Cerebellar nuclear complex (tissue), 1 donor: ENCODE results near the gene COL1A1.

ENCODE experiments used
- DNase-seq, 2 experiments: peaks; one replicate each; lab custom pipeline; 2025; lab: John Stamatoyannopoulos, UW

COL1A1 gene

DNA sequence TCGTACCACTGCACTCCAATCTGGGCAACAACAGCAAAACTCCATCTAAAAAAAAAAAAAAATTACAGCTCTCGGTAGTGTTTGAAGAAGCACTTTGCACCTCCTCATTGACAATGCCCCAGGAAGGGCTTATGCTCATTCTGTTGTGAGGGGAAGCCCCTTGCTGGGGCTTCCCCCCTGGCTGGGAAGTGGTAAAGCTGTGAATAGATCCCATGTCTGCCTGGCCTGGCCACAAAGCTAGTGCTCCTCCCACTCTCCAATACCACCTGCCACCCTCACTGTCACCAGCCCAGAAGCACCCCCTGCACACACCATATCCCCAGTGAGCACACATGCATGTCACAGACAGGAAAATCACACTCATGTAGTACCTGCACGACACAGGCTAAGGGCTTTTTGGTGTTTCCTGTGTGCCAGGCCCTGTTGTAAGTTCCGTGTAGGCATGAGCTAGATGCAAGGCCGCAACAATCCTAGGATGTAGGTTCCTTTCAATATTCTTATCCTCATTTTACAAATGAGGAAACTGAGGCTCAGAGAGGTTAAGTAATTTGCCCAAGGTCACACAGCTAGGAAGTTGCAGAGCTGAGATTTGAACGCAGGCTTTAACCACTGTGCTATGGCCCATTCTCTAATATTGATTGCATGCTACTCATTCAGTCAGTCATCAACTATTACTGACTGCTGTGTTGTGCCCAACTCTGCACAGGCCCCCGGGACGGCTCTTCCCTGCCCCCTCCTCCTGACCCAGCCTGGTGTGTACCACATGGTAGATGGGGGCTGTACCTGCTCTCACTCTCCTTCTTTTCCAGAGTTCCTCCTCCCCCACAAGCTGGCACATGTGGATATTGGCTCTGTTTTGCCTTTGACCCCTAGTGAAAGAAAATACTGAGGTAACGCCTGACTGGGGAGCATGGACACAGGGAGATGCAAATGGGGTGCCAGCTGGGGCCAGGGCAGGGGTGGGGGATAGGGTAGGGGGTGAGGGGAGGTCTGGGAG, 11.9 kb upstream of the COL1A1 start:
- no peak for DNase-seq

DNA sequence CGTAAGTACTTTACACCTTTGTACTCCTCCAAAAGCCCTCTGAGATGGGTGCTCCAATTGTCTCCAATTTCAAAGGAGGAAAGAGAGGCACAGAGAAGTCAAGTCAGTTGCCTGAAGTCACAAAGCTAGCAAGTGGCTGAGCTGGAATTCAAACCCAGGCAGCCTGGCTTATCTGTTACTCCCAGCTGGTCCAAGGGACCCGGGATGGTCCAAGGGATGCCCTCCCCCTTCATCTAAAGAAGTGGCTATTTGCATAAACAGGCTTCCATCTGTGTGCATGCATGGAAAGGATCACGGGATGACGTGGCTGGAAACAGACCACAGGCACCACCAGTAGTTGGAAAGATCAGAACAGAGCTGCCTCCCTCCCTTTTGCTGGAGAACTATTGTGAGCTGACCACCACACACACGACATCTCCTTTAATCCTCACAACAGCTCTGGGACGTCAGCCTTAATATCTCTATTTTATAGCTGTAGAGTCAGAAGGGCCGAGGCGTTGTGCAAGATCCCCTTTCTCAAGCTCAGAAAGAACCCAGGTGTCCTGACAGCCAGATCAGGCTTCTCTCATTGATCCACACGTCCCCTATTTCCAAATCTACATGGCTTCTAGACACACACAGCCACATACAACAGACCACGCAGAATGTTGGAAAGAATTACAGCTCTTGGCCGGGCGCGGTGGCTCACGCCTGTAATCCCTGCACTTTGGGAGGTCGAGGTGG, 10.9 kb upstream of the COL1A1 start:
- DNase-seq = no peak

DNA sequence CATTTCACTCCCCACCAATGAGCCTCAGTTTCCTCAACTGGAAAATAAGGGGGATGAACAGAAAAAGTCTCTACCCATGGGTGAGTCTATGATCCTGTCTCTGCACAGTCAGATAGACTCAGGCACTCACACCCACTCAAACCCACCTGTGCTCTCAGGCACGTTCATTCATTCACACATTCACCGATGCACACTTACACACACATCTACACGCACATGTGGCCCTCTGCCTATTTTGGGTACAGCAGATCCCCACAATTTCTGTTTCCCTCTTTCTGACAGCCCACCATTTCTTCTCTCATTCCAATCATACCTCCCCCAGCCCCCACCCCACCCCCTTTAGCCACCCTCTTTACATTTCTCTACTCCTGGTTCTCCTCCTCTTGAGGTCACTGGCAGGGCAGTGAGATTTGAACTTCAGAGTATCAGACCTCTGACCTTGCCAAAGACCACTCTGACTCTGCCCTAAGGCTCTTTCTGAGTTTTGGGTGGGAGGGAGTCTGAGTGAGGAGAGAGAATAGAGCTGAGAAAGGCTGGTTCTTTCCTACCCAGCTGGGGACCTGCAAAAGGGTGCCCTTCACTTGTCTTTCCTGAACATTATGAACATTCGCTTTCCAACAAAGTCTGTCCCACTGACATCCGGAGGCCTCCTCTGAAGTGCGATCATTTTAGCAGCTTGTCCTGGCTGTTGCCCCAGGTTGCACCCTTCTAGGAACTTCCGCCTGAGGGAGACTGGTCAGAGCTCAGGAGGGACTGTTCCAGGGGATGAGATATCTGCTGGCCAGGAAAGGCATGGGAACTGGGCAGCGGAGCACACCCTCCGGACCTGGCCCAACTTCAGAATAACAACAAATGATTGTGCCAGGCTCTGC, 10.1 kb upstream of the COL1A1 start:
- no peak for DNase-seq

DNA sequence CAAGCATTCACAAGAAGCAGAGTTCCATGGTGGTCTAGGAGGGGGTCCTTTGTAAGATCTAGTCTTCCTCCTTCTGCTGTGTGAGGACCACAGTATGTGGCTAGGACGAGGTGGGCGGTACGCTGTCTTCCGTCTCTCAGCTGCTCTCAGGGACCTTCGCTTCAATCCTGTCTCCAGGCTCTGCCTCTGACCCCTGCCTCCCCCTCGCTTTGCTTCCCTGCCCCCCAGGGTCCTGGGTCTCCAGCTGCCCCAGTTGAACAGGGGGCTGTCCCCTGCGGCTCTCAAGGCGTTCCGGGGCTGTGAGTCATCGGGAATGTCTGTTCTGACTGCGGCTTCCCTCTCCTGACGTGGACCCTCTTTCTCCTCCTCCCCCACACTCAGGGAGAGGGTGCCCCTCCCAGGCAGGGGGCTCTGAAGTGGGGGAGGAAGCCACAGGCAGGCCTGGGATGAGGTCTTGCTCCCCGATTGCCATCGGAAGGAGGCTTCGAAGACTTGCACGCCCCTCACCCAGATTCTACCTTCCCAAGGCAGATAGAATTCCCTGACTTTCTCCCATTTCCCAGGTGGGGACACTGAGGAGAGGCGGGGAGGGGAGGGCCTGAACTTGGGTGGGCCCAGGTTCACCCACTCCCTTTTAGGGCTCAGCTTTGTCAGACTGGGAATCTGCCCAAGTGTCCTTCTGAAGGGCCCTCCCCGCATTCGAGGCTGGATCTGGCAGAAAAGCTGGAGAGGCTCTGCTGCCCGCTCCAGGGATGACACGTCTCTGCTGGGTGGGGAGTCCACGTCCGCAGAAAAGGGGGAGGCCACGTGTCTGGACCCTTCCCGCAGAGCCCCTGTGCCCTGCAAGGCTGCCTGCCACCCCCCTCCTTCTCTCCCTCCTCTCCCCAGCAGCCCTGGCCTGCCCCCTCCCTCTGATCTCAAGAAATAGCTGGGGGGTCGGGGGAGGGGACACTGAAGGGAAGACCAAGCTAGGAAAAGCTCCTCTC, 9.1 kb upstream of the COL1A1 start:
- no peak for DNase-seq

DNA sequence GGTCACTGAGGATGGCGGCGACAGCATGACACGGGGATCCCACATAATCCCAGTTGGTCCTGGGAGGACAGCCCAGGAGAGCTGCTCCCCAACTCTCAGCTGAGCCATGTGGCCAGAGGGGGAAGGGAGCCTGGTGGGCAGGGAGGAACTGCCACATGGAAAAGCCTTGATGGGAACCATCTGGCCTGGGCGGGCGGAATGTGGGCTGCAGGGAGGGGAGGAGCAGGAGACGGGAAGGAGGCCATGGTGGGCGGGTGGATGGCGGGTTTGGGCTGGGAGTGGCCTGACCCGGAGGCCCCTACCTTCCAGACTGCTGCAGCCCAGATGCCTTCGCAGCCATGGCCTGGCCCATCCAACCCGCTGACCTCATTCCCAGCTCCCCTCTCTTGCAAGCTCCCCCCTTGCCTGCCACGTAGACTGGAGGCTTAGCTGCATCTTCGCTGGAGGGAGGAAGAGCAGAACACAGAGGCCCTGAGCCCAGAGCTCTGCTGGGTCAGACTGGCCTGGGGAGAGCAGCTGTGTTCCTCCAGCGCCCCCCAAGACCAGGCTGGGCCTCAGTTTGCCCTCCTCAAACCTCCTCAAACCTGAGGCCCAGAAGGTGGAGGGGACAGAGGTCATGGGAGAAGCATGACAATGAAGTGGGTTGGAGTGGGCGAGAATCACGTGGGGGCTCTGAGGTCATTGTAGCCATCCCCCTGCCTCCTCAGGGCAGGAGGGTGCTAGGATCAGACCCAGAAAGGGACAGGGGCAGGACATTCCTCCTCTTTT, 8.2 kb upstream of the COL1A1 start:
- DNase-seq = no peak

DNA sequence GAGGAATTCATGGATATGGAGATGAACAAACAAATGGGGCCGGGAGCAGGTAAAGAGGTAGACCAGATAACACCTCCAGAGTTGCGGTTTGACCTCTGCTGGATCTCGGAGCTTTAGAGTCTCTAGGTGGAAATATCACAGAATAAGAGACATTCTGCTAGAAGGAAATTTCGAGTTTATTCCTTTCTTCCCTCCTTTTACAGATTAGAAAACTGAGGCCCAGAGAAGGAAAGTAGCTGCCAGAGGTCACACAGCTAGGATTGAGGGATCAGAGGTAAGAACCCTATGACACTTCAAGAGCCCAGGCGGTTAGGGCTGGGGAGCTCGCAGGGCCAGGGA, 7.7 kb upstream of the COL1A1 start:
- DNase-seq = no peak

DNA sequence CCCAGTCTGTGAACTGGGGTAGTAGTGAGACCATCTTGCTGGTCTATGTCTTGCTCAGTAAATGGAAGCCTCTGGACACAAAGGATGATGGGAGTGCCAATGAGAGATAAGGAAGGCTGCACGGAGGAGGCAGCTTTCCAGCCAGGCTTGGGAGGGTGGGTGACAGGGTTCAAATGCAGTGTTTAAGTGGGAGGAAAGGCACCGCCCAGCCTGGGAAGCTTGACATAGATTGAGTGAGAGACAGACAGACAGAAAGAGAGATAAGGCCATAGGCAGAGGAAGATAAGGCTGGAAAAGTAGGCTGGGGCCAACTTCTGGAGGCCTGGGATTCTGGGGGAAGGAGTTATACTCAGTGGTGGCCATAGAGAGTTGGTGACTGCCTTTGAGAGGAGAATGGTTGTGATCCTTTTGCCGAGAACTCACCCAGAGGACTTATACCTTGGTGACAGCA, 7.2 kb upstream of the COL1A1 start:
- DNase-seq = no peak

DNA sequence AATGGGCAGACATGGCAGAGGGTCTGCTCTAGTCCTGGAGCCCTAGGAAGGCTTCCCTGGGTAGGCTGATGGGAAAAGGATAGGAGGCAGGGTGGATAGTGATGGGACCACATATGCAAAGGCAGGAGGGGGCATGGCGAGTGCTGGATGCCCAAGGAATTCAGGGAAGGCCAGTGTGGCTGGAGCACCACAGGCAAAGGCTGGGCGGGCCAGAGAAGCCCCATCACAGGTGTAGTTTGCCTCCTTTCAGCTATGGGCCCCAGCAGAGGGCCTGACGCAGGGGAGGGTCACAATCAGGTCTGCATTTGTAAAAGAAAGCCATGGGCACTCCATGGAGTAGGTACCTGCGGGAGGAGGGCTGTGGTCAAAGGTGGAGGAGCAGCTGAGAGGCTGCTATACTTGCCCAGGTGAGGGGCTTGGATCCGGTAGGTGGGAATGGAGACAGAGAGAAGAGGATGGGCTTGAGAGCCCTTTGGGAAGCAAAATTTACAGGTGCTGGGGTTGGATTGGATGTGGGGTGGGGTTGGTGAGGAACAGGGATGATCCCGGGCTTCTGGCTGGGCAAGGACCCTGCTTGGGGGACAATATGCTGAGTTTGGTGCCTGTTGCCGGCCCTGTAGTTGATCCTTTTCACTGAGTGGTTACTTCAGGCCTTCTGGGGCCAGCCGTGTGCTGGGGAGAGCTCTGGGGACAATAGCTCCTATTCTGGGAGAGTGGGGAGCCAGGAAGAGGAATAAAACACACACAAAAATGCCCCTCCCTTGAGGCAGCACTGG, 6.5 kb upstream of the COL1A1 start:
- no peak for DNase-seq

DNA sequence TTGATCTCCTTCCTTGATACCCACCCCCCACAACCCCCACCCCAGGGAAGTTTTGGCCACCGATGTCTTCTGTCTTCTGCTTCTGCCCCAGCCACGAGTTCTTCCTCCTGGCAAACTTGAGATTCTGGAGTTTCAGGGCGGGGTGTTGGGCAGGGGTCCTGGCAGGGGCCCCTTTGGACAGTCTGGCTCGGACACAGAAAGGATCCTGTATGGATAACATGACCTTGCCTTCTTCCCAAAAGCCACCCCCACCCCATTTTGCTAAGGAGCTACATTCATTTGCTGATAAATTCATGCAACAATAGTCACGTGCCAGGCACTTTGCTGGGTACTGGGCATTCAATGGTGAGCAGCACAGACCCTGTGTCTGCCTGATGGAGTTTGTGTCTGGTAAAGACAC, 5.9 kb upstream of the COL1A1 start:
- no peak for DNase-seq

DNA sequence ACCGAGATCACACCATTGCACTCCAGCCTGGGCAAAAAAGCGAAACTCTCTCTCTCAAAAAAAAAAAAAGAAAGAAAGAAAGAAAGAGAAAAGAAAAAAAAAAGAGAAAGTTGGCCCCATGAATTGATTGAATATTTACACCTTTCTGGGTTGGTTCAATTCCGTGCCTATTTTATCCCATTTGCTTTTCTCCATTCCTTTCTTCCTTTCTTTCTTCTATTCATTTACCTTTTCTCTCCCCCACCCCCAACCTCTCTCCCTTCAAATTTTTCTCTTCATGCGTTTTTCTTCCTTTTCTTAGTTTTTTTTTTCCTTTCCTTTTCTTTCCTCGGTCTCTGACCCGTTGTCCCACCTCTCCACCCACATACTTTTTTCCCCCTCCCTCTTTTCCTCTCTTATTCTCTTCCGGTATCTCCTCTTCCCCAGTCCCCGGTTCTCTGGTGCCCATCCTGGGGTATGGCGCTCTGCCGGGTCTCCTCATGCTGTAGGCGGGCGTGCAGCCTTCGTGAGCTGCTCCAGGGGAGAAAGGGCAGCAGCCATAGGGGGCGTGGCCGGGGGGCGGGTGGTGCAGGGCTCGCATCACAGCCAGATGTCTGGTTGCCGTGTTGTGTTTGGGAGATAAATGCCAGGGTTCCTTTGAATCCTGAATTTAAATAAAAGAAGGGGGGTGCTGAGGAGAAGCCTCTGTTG, 5.3 kb upstream of the COL1A1 start:
- DNase-seq = no peak

DNA sequence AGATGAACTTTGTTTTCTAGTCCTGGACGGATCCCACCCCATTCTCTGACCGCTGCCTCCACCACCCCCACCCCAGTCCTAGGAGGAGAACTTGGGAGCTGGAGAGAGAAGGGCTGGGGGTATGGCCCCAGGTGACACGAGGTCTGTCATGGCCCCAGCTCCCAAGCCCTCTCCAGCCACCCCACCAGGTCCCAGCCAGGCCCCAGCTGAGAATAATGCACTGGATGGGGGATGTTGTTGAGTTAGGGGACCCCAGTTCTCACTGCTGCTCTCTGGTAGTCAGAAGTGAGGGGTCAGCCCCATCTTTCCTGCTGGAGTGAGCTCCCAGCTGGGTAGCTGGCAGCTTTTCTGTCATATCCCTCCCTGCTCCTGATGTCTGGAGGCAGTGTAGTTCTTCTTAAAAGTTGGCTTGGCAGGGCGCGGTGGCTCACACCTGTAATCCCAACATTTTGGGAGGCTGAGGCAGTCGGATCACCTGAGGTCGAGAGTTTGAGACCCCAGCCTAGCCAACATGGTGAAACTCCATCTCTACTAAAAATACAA, 4.6 kb upstream of the COL1A1 start:
- no peak for DNase-seq

DNA sequence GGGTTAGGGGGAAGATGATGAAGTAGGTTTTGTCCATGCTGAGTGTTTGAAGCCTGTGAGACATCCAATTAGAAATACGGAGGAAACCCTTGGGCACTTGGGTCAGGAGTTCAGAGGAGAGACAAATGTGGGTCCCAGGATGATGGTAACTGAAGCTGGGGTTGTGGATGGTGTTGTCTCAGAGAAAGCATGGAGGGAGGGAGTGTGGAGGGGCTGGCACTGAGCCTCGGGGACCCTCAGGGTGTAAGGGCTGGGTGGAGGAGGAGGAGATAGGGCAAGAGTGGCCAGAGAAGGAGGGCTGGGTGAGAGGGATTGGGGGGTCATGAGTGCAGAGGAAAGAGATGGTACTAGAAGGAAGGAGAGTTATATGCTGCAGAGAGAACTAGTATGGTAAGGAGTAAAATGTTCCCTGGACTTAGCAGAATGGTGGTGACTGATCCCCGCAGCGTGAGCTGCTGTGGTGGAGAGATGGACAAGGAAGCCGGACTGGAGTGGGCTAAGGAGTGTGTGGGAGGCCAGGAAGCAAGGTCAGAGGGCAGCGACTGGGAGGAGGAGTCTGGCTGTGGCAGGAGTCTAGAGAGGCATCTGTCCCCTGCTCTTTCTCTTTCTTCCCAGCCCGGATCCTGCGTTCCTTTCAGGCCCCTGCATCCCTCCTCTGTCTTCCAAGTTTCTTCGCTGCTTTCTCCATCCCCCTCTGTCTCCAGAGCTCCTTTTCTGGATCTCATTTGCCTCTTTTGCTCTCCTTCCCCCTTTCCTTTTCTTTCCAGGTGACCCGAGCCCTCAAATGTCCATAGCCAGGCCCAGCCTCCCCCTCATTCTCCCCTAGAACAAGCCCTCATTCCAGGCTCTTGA, 3.9 kb upstream of the COL1A1 start:
- DNase-seq = no peak

DNA sequence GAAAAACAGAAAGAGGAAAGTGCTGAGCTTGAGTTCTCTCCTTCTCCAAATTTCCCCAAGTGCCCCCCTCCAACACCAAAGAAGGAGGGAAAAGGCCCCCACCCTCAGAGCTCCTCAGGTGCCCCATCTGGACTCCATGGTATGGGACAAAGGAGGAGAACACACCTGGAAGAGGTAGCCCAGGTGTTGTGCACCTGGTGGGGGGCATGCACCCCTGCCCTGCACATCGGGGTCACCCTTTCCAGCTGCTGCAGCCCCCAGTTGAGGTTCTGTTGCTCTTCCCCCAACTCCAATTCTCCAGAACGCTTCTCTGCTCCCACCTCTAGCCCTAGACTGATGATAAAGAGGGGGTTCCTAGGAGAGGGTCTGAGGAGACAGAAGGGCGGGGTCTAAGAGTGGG, 3.0 kb upstream of the COL1A1 start:
- DNase-seq = no peak

DNA sequence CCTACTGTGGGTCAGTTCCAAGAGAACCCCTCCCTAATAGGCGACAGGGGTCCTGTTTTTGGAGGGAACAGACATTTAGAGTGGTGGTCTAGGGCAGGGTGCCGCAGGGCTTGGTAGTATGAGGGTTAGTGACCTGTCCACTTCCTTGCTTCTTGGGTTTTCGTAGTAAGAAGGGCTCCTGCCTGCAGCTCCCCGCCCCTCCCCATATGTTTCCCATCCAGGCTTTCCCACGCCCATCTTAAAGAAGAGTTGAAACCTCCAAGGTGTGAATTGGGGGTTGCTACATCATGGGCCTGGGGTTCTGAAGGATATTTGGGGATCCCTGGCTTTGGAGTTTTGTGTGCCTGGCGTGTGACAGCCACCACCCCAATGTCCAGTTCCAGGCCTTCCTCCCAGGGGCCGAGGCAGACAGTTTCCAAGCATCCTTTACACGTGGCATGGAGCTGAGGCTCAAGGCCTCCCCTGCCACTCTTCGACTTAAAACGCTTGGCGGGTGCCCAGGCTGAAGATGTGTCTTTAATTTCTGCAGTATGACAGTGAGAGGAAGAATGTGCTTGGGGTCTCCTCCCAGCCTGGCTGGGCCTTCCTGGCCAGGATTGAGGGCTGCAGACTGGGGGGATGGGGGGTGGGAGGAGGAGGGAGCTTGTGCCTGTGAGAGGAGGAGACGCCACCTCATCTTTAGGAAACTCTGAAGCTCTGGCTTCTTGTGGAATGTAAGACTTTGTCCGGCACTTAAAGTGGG, 2.3 kb upstream of the COL1A1 start:
- no peak for DNase-seq

DNA sequence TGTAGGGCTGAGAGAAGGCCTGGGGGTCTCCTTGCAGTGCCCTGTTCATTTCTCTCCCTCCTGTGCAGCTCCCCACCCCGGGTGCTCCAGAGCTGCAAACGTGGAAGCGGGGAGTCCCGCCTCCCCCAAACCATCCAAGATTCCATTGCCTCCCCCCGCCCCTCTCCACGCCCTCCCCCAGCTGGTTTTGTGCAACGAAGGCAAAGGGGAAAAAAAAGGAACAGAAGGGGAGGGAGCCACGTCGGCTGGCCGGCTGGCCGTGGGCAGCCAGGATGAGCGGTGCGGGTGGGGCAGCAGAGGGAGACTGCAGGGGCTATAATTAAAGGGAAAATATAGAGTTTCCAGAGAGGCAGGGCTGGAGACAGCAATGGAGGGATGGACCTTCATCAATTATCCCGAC, 1.7 kb upstream of the COL1A1 start:
- no peak for DNase-seq

DNA sequence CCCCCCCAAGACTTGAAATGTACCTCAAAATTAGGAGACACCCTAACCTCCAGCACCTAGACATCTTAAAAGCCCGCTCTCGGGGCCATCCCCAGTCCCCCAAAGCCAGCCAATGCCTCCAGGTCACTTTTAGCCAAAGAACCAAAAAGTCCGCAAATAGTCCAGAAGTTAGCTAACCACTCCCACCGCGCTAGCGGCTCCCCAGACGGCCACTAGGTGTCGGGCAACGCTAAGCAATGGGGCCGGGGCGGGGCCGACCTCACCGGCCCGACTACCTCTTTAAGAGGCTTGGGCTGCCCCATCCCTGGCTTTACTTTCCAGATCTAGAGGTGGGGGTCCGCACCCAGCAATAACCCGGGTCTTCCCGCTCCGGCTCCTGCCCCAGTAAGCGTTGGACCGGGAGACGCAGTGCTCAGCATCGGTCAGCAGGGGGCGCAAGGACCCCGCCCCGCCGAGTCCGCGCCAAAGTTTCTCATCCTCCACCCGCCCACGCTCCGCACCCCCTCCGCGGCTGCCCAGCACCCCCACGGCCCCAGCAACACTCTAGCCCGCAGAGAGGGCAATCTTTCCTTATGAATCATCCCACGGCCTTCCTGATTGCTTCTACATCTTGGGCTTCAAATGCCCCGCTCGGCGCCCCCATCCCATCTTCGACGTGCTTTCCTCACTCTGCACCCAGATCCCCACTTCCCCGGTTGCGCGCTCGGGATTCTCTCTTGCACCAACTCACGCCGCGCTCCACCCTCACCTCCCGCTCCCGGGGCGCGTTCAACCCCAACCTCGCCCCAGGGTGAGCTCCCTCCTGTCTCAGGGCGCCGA, 765 bp downstream of the COL1A1 start:
- DNase-seq = no peak
